MCF 10A (cell line): Measurements from ENCODE around the gene ABHD8. TPM values are rescaled to one million over a fixed set of nuclear protein-coding genes. Genes with fewer than 3 reads are reported as not detected.

Experiments used
- BruUV-seq: library from RNA; stranded (reverse); fragments of 400-500 nt; replicated peaks from 2 replicates; lab custom pipeline; 2021; lab: Mats Ljungman, UMichigan
- CTCF ChIA-PET: fragments of 300-600 bp; sonication (Branson Sonifier 250); formaldehyde crosslinking; extraction: SDS; loops from one replicate; lab custom pipeline; 2021; ENCODE audit warnings: antibody characterized with exemption, inconsistent platforms; lab: Yijun Ruan, JAX
- POLR2A ChIA-PET: fragments of 300-600, 350-650 bp; sonication (Branson Sonifier 250); formaldehyde crosslinking; extraction: SDS; loops from one replicate; lab custom pipeline; 2020; ENCODE audit warnings: antibody characterized with exemption, inconsistent platforms; lab: Yijun Ruan, JAX
- DNase-seq: peaks from one replicate; pipeline ENCODE4 v3.0.0-alpha.2; 2018; ENCODE audit not compliant: unreplicated experiment
- H3K27ac Mint-ChIP-seq: one replicate; pipeline ENCODE4 v1.8.0; 2022; ENCODE audit warnings: mild to moderate bottlenecking, low read depth, mixed read lengths; ENCODE audit not compliant: unreplicated experiment
- H3K27me3 Mint-ChIP-seq: one replicate; pipeline ENCODE4 v1.8.0; 2022; ENCODE audit warnings: mixed read lengths; ENCODE audit not compliant: insufficient read depth, unreplicated experiment
- H3K36me3 Mint-ChIP-seq: one replicate; pipeline ENCODE4 v1.8.0; 2022; ENCODE audit warnings: mild to moderate bottlenecking, moderate library complexity, mixed read lengths; ENCODE audit not compliant: insufficient read depth, unreplicated experiment
- H3K4me1 Mint-ChIP-seq: one replicate; pipeline ENCODE4 v1.8.0; 2022; ENCODE audit warnings: mixed read lengths; ENCODE audit not compliant: insufficient read depth, unreplicated experiment
- H3K4me3 Mint-ChIP-seq: one replicate; pipeline ENCODE4 v1.8.0; 2022; ENCODE audit warnings: mild to moderate bottlenecking, moderate library complexity, mixed read lengths; ENCODE audit not compliant: unreplicated experiment
- H3K9me3 Mint-ChIP-seq: one replicate; pipeline ENCODE4 v1.8.0; 2022; ENCODE audit warnings: mixed read lengths; ENCODE audit not compliant: unreplicated experiment
- CTCF ChIP-seq: fragments of 200-600 bp; IDR thresholded peaks from one replicate; pipeline ENCODE4 v1.8.0; 2022; ENCODE audit warnings: antibody characterized with exemption, mild to moderate bottlenecking; ENCODE audit not compliant: unreplicated experiment
- intact Hi-C: fragments of 100-400 bp; cut with micrococcal nuclease; formaldehyde crosslinking; loops from 2 replicates; pipeline ENCODE4 v1.14.1; 2022
- total RNA-seq: library from RNA; stranded (reverse); gene quantifications from 2 replicates; pipeline ENCODE4 v1.2.3, GENCODE V29; 2022

Gene ABHD8
- total RNA-seq, 1 experiment from 2014 or later, result 4.1 TPM

- BruUV-seq, result no TSS peak
- POLR2A ChIA-PET, result interaction anchor here (0.6 to 10.5 kb wide), 25 partner anchors 9 to 887 kb away, joined by 3 to 152 read pairs (median 4); partner anchors contain the start of genes ANO8, GTPBP3, HAUS8 and MPV17L2
- peak; percentile 100 for DNase-seq
- H3K27me3 Mint-ChIP-seq, result no peaks in the 10 kb centered on the region
- peaks cover 32% of the 10 kb centered on the region for H3K4me1 Mint-ChIP-seq
- peak; percentile 62 for TF ChIP-seq CTCF
- intact Hi-C loops, result loop anchor here (1.0 kb wide), 2 partner anchors 9 to 29 kb away; partner anchors contain the start of gene ANO8
- peak within 1 kb of the TSS; percentile 78 for H3K4me3 Mint-ChIP-seq
- peaks cover 19% of the 10 kb centered on the region for H3K36me3 Mint-ChIP-seq
- peak within 1 kb of the TSS; percentile 55 for H3K27ac Mint-ChIP-seq
- H3K9me3 Mint-ChIP-seq, result no peaks in the 10 kb centered on the region
- CTCF ChIA-PET, result interaction anchor here (0.6 to 2.0 kb wide), 14 partner anchors 9 to 967 kb away, joined by 3 to 13 read pairs (median 4); no protein-coding TSS in a partner anchor
Measured at GRCh38 chr19:17305517-17306284, 2.5 kb upstream of the ABHD8 start, which contains the start of gene MRPL34. Gene MRPL34 (plus strand): TSS chr19:17305872. CDS start chr19:17305893, 21 bp downstream.

- H3K27me3 Mint-ChIP-seq, result no peaks in the 10 kb centered on the region
- H3K27ac Mint-ChIP-seq, result peak overlapping the region; percentile 55
- peaks cover 26% of the 10 kb centered on the region for H3K4me1 Mint-ChIP-seq
- CTCF ChIA-PET, result interaction anchor here (0.6 to 2.0 kb wide), 10 partner anchors 8 to 966 kb away, joined by 3 to 13 read pairs (median 4); no protein-coding TSS in a partner anchor
- peaks cover 16% of the 10 kb centered on the region for H3K36me3 Mint-ChIP-seq
- peak overlapping the region; percentile 78 for H3K4me3 Mint-ChIP-seq
- no peaks in the 10 kb centered on the region for H3K9me3 Mint-ChIP-seq
- no peak for TF ChIP-seq CTCF
- no peak for DNase-seq
- intact Hi-C loops, result loop anchor here (1.0 kb wide), 2 partner anchors 9 to 29 kb away; partner anchors contain the start of gene ANO8
- no TSS peak for BruUV-seq
- POLR2A ChIA-PET, result interaction anchor here (0.6 to 10.5 kb wide), 15 partner anchors 8 to 888 kb away, joined by 3 to 152 read pairs (median 4); partner anchors contain the start of genes ANO8, GTPBP3, MPV17L2 and MVB12A
Measured at GRCh38 chr19:17305216-17305516, 1.9 kb upstream of the ABHD8 start.

DNA sequence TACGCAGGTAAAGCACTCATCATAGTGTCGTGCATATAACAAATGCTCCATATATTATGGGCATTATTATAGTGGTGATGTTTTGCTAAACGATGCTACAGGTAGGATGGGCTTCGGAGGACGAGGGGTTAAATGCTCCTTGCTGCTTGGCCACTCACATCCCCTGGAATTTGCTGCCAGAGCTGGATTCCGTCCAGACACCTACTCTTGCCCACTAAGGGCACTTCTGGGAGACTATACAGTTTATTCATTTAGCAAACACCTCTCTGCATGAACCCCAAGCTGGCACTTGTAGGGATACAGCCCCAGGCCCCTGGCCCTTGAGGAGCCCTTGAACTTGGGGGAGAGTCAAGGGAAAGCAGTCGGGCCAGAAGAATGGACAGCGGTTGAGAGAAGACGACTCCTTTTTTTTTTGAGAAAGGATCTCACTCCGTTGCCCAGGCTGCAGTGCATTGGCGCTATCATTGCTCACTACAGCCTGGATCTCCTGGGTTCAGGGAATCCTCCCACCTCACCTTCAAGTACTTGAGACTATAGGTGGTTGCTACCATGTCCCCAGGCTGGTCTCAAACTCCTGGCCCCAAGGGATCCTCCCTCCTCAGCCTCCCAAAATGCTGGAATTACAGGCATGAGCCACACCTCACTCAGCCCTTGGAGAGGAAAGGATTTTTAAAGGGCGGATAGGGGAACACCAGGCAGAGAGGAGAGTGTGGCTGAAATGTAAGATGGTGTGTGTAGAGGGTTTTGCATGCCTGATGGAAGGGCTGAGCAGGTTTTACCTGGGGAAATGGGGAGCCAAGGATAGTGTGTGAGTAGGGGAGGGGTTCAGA, 1.4 kb upstream of the ABHD8 start:
- Mint-ChIP-seq H3K4me1 (peaks cover 25% of the 10 kb centered on the region), H3K27ac (peak overlapping the region; percentile 55), H3K27me3 (no peaks in the 10 kb centered on the region), H3K4me3 (peak overlapping the region; percentile 78), H3K9me3 (no peaks in the 10 kb centered on the region), H3K36me3 (peaks cover 14% of the 10 kb centered on the region)
- no peak for TF ChIP-seq CTCF
- DNase-seq, result peak; percentile 61
- ChIA-PET POLR2A (interaction anchor here (0.6 to 10.5 kb wide), 14 partner anchors 8 to 888 kb away, joined by 3 to 152 read pairs (median 4); partner anchors contain the start of genes ANO8, GTPBP3, MPV17L2 and MVB12A), CTCF (interaction anchor here (0.6 to 2.0 kb wide), 14 partner anchors 8 to 1044 kb away, joined by 3 to 13 read pairs (median 4); partner anchors contain the start of gene CCDC194)
- intact Hi-C loops, result loop anchor here (1.0 kb wide), 2 partner anchors 8 to 30 kb away; partner anchors contain the start of gene ANO8
- no TSS peak for BruUV-seq
